DMS114 treated with DMSO at 0.1 percent for 48 hours (cell line): Measurements from ENCODE around the gene PGAP2.
"Not testable (repeated sequence)": the region's sequence is repeated elsewhere in the genome, so short reads cannot be mapped to it uniquely, and the experiment has no call there.

Experiments
- DNase-seq: peaks from one replicate; lab custom pipeline; 2025; ENCODE audit not compliant: unreplicated experiment; lab: John Stamatoyannopoulos, UW

The PGAP2 gene

DNA sequence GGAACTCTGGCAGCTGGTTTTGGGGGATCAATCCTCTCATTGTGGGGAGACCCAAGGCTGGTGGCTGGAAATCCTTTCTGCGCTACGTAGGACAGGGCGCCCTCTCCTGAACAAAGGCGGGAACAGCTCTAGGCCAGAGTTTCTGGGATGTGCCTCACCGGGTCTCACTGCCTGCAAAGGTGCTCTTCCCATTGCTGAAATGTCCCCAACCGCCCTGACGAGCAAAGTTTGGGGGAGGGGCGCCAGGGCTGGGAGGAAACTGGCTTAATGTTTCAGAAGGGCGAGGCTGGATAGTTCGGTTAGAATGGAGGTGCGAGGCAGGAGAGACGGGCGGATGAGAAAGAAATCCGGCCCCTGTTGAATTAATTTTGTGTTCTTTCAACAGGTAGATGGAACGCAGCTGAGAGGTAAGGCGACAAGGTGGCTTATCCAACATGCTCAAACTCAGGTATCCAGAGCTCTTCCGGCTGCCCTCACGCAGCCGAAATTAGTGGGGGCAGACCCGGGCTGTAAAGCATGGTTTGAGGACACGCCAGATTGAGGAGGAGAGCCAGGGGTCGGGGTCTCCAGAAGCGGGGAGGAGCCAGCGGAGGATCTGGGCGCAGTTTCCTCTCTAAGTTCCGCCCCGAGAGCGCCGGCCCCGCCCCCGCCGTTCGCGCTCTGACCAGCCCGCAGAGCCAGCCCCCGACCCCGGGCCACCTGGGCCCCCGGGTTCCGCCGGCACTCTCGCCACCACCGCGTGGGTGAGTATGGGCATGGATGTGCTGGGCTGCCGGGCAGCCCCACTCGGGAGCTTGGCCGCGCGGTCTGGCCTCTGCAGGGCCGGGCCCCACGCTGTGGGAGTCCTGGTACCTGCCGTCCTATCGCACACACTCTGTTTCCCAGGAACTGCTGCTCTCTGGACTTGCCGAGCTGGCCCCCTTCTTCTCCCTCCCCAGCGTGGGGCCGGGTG lies at the start of gene PGAP2:
TSS of gene PGAP2 (plus strand) at position 652 of the 952 bp plus-strand sequence. CDS start 2,700 bp downstream, outside the sequence.
- no peak for DNase-seq

- no peak for DNase-seq
Observed at GRCh38 chr11:3764266-3764665, 44.1 kb upstream of the PGAP2 start.

GRCh38 chr11:3766836-3767235 lies 41.5 kb upstream of the PGAP2 start:
- DNase-seq, result not testable (repeated sequence)

- no peak for DNase-seq
Observed at GRCh38 chr11:3767536-3767935, 40.8 kb upstream of the PGAP2 start.

GRCh38 chr11:3773180-3773579 lies 35.2 kb upstream of the PGAP2 start:
- no peak for DNase-seq

DNA sequence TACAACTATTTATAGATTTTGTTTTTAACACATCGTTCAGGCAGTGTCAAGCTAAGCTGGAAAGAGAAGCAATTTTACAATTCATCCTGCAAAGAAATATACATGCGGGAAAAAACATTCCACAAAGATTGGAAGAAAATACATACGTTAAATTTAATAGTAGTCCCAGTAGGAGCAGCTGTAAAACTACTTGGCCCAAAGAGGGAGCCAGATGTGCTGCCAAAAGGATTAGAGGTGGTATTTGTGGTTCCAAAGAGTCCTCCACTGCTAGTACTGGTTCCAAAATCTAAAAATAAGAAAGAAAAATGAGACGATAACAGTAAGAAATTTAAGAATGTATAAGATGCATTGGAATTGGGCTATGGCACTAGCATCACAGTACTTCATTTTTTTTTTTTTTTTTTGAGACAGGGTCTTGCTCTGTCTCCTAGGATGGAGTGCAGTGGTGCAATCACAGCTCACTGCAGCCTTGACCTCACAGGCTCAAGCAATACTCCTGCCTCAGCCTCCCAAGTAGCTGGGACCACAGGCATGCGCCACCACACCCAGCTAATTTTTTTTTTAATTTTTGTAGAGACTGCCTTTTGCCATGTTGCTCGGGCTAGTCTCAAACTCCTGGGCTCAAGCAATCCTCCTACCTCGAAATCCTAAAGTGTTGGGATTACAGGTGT lies 32.5 kb upstream of the PGAP2 start:
- DNase-seq, result no peak

DNA sequence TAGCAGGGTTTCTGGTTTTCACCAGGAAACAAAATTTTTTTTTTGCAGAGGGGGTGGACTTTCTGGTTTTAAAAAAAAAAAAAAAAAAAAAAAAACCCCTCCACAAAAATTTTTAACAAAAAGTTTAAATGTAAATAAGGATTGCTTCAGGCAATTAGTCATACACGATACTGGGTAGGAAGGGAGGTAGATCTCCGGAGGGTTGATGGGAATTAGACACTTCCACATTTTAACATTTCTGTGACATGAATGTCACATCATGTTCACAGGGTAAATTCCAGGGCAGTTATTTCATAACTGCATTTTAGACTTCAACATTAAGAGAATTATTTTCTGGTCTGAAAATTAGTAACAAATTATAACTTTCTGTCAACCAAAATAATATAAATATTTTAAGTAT lies 26.9 kb upstream of the PGAP2 start:
- DNase-seq, result no peak

- no peak for DNase-seq
Observed at GRCh38 chr11:3782963-3783362, 25.4 kb upstream of the PGAP2 start.

DNA sequence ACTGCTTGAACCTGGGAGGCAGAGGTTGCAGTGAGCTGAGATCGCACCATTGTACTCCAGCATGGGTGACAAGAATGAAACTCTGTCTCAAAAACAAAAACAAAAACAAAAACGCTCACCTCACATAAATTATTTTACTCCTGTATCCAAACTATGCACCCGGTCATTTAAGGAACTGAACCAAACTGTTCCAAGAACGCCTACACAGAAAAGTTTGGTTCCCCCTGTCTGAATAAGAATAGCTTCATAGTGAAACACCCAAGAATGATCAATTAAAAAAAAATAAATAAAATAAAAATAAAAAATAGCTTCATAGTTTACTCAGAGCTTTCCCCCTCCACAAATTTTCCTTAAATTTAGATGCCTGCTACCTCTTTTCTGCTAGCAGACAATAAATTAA lies 24.7 kb upstream of the PGAP2 start:
- DNase-seq, result no peak

DNA sequence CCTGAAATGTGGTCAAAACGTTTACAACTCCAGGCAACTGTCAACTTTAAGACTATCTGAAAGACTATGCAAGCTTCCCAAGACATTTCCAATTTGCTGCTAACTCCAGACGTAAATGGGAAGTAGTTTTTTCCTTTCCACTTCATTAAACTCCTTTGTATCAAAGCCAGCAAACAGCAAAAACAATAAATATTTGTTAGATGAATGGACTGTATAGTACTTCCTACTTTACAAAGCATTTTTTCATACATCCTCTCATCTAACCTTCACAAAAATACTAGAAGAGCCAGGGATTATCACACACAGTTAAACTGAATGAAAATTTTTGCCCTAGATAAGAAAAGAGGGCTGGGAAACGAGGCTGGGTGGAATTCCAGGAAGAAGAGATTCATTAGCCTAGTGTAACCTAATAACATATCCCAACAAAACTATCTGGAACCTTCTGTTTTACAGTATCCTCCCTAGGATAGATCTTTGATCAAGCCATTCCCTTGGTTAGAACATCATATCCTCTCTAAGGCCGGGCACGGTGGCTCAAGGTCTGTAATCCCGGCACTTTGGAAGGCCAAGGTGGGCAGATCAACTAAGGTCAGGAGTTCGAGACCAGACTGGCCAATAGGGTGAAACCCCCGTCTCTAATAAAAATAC lies 21.5 kb upstream of the PGAP2 start:
- no peak for DNase-seq

GRCh38 chr11:3794387-3794786 lies 14.0 kb upstream of the PGAP2 start:
- DNase-seq, result not testable (repeated sequence)

DNA sequence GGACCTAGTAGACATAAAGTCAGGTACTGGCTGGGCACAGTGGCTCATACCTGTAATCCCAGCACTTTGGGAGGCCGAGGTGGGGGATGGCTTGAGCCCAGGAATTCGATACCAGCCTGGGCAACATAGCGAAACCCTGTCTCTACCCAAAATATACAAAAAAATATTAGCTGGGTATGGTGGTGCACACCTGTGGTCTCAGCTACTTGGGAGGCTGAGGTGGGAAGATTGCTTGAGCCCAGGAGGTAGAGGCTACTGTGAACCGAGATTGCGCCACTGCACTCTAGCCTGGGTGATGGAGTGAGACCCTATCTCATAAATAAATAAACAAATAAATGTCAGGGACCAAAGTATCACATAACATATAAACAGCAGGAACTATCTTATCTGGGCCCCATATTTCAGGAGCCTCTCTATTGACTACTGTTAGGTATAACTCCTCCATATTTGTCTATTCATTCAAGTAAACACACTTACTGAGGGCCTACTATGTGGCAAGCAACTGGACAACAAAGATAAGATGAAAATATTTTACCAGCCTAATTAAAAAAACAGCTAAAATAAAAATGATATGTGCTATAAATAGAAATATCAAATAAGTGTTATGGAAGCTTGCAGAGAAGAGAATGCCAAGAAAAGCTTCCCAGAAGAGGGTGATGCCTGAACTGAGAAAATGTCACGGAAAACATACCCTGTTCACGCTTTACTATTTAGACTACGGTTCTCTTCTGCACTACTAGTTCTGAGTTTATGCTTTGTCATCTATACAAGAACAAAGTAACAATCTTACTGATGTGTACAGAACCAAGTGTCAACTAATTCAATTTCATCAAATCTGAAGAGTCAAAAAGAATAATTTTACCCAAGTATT lies 13.0 kb upstream of the PGAP2 start:
- no peak for DNase-seq

DNA sequence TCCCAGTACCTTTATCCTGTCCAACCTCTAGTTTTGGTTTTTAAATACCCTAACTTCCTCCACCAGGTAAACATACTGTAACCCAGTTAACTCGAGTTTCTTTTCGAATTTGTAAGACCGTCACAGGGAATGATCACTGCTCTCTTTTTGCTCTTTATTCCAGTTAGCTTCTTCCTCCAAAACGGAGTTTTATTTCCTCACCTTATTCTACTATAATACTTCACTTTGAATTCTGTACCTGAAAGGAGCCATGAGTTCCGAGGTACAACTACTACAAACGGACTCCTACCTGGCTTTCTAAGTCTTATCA lies 12.4 kb upstream of the PGAP2 start:
- no peak for DNase-seq

GRCh38 chr11:3796346-3796745 lies 12.0 kb upstream of the PGAP2 start:
- DNase-seq, result no peak

GRCh38 chr11:3796801-3797328 lies 11.5 kb upstream of the PGAP2 start:
- DNase-seq, result no peak

DNA sequence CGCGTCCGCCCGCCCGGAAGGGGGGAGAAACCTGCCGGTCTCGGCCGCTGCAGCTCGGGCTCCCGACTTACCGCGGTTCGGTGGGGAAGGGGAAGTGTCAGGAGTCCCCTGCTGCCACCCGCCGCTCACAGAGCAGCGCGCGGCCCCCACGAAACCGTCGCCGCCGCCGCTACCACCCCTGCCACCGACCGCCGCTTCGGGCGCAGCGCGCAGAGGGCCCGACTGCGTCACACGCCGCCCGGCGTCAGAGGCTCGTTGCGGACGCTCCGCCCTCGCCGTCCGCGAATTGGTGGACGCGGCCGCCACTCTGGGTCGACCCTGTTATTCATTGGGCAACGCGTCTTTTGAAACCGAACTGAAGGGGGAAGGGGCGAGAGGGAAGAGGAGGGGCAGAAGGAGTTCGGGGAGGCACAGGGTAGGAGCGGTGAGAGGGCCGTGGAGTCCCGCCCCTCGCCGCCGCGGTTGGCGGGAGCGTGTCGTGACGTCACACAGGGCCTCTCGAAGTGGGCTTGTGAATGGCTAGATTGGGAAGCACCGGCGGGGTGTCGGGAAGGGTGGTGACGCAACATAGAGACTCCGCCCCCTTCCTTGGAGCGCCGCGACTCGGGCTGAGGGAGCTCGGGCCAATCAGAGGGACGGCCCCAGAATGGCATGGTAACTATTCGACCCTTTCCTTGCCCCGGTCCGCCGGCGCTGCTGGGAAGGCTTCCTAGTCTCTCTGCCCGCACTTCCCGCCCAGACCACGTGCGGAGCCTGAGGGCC lies 10.8 kb upstream of the PGAP2 start, which contains the start of gene NUP98:
TSS of gene NUP98 (minus strand) at position 226 of the 762 bp plus-strand sequence. CDS start 15,437 bp downstream, outside the sequence.
- DNase-seq, result peak; percentile 93

DNA sequence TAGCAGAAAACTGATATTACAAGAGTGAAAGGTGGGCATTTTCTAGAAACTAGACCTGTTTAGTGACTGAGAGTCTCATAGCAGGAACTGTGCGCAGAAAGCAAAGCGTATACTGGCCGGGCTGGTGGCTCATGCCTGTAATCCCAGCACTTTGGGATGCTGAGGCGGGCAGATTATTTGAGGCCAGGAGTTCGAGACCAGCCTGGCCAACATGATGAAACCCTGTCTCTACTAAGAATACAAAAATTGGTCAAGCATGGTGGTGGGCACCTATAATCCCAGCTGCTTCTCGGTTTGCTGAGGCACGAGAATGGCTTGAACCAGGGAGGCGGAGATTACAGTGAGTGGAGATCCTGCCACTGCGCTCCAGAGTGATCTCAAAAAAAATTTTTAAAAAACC lies 9.2 kb upstream of the PGAP2 start:
- DNase-seq, result no peak

GRCh38 chr11:3799873-3800272 lies 8.5 kb upstream of the PGAP2 start:
- DNase-seq, result no peak

DNA sequence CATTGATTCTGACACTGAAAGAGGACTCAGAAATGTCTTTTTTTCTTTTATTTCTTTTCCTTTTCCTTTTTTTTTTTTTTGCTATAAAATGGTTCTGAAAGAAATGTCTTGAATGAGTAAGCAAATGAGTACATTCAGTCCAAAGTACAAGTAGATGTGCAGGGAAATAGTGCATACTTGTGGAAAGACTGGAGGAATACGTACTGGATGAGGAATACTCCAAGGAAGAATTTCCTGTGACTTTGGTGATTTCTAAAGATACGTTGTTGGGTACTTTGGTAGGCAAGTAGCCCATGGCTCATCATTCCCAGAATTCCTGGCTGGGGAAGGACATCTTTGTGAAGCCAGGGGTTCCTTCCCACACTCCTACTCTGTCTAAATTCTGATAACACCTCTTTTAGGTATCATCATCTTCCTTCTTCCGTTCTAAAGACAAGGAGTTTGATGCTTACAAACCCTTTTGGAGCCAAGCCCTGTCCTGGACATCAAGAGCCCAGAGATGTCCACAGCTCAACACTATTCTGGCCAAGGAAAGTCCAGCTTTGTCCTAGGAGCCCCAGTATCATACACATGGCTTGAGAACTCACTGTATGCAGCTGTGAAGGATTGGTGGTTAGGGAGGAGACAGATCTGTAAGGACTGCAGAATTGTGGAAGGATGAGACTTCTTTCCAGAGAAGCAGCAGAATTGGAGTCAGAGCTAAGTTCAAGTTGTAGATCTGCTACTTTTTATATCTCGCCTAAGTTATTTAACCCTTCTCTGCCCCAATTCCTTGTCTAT lies 6.2 kb upstream of the PGAP2 start:
- DNase-seq, result no peak
